GM12892 (cell line): Measurements from ENCODE around the gene TFB1M.

Experiments used
- POLR2A ChIP-seq: IDR thresholded peaks from 2 replicates; pipeline ENCODE4 v1.6.1; 2011; ENCODE audit warnings: low read depth, low read length, control low read depth
- TAF1 ChIP-seq: IDR thresholded peaks from 2 replicates; pipeline ENCODE4 v1.6.1; 2011; ENCODE audit warnings: low read depth, mild to moderate bottlenecking, control low read depth, low read length, borderline replicate concordance

DNA sequence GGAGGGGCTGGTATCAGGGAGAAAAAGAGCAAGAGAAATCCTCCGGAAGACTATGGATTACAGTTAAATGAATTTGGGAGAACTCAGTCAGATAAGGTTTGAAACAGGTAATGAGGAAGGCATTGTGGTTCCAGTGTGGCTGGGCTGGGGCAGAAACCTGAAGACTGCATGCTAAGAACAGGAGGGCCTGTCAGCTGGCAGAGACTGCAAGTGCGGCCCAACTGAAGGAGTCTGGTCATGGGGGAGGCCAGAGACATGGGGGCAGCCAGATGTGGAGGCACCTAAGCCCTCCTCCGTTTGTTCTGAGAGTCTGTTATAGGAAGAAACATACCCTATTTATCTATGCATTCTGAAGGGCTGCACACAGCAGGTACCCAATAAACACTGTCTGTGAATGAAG, 16.6 kb downstream of the TFB1M start:
- TF ChIP-seq TAF1: no peak
- no peak for TF ChIP-seq POLR2A
